NAMALWA (cell line): ENCODE results near the gene PDZD2.

Source experiments
- DNase-seq: peaks from one replicate; pipeline ENCODE4 v3.0.0-alpha.2; 2015; ENCODE audit warnings: low spot score

PDZD2 gene

GRCh38 chr5:31867219-31867618 lies 228.3 kb downstream of the PDZD2 start:
- no peak for DNase-seq

DNA sequence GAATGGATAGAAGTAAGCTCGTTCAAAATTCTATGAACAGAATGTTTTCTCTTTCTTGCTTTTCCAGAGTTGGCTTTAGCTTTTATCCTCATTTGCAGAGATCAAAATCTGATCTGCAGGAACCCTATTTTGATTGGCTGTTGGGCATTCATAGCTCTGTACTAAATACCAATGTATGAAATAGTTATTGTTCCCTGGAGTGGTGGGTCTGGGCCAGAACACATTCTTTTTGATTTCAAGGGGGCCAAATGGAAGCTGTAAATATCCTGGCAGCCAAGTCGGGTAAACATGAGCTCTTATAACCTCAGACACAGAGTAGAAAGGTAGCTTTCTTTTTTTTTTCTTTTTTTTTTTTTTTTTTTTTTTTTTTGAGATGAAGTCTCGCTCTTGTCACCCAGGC lies 241.5 kb downstream of the PDZD2 start:
- DNase-seq, result no peak

GRCh38 chr5:31884896-31885295 lies 246.0 kb downstream of the PDZD2 start:
- DNase-seq, result no peak

GRCh38 chr5:31886206-31886605 lies 247.3 kb downstream of the PDZD2 start:
- no peak for DNase-seq

DNA sequence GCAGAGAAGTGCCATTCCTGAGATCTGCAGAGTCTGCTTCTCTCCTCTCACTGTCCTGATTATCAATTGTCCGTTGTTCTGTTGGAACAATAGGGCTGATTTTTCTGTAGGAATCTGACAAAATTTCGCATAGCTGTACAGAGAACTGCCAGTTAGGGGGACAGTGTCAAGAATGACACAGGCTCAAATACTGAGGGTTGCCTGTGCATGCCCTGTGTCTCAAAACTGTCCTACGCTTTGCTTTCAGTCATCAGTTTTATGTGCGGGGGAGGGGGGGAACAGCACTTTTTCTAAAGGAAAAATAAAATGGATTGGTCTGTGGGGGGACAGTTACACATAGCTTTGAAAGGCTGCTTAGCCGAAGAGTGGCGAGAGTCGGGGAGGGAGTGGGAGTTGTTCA lies 248.6 kb downstream of the PDZD2 start:
- no peak for DNase-seq

GRCh38 chr5:31888564-31888963 lies 249.6 kb downstream of the PDZD2 start:
- DNase-seq, result no peak

DNA sequence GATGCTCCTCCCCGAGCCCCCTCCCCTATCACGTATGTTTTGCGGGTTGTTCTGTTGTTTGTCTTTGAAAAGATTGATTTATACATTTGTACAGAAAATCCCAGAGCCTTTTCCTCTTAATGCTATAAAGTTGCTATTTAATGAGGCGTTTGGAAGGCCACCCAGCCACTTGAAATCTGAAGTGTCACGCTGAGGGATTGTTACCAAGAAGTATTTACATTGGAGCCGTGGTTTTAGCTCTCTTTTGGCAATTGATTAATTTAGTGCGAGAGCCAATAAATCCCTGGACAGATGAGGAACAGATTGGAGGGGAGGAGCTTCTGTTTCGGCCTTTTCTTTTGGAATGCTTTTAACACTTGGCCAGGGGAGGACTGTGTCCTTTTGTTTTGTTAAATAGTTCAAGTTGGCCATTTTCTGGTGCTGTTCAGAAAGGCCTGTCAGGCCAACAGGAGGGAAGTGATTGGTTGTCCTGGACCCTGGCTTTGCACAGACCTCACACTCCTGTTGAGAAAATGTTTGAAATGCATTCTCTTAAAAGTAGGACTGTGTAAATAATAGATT lies 250.2 kb downstream of the PDZD2 start:
- DNase-seq, result no peak

- no peak for DNase-seq
Measured at GRCh38 chr5:31890046-31890445, 251.1 kb downstream of the PDZD2 start.

DNA sequence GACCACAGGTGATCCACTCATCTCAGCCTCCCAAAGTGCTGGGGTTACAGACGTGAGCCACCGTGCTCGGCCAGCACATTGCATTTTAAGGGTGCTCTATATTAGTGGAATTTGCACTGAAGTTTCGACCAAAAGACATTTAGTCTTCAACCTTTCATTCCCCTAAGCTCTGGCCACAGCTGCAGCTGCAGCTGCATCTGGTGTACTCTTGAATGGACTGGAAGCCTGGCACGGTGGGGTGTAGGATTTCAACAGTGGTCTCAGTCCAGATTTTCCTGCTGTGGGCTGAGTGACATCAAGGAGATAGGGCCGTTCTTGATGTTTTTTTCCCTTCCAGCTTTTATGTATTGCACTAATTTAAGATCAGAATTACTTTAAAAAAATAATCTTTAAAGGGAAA lies 255.2 kb downstream of the PDZD2 start:
- no peak for DNase-seq

DNA sequence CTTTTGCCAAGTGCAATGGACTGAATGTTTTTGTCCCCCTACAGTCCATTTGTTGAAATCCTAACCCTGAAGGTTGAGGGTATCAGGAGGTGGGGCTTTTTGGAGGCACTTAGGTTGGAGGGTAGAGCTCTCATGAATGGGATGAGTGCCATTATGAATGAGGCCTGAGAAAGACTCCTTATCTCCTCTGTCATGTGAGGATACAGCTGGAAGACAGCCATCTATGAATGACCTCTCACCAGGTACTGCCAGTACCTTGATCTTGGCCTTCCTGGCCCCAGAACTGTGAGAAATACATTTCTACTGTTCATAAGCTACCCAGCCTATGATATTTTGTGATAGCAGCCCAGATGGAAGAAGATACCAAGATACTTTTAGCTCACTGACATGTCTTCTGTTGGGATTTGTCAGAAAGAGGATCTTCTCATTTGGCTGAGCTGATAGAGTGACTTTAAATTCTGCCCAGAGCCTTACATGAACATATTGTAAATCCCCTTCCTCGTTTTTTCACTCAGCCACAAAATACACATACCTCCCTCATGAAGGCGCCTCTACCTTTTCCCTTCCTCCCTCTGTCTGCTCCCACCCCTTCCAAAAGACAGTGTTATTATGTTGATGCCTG lies 256.4 kb downstream of the PDZD2 start:
- no peak for DNase-seq

GRCh38 chr5:31898036-31898632 lies 259.2 kb downstream of the PDZD2 start:
- DNase-seq, result no peak

GRCh38 chr5:31900296-31900865 lies 261.4 kb downstream of the PDZD2 start:
- no peak for DNase-seq

GRCh38 chr5:31901807-31902530 lies 263.0 kb downstream of the PDZD2 start:
- DNase-seq, result no peak

GRCh38 chr5:31908396-31908795 lies 269.5 kb downstream of the PDZD2 start:
- no peak for DNase-seq

GRCh38 chr5:31909073-31909472 lies 270.1 kb downstream of the PDZD2 start:
- DNase-seq, result no peak

DNA sequence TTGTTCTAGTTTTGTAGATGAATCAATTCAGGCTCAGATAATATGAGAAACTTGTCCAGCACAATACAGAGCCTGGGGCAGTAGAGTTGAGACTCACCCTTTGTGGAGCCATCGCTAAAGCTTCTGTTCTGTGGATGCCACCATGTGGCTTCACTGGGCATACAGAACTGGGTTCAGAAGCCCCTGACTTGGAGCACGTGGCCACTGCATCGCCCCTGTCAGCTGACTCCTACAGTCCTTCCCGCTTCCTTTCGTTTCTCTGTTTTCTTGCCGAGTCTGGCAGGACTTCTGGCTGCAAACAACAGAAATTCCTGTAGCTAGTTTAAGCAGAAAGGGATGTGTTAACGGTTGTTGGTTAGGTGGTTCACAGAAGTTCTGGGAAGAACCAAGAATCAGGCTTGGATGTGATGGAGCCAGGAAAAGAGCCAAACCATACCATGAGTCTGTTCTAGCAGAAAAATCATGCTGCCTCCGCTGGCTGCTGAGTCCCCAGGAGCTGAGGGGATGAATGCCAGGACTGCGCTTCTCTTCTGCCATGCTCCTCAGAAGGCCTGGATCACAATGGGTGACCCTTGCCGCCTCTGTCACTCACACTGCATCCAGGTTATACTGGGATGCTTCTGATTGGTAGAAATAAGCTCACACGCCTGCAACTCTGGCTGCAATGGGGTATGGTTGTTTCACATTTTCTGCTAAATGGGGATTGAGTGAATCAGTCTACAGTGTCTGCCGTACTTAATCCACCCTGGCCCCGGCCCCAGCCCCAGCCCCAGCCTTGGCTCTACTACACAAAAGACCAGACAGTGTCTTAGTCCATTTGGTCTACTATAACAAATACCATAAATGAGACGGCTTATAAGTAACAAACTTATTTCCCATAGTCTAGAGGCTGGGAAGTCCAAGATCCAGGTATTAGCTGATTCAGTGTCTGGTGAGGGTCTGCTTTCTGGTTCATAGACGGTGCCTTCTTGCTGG lies 272.6 kb downstream of the PDZD2 start:
- DNase-seq, result no peak

GRCh38 chr5:31913808-31914207 lies 274.9 kb downstream of the PDZD2 start:
- DNase-seq, result no peak

DNA sequence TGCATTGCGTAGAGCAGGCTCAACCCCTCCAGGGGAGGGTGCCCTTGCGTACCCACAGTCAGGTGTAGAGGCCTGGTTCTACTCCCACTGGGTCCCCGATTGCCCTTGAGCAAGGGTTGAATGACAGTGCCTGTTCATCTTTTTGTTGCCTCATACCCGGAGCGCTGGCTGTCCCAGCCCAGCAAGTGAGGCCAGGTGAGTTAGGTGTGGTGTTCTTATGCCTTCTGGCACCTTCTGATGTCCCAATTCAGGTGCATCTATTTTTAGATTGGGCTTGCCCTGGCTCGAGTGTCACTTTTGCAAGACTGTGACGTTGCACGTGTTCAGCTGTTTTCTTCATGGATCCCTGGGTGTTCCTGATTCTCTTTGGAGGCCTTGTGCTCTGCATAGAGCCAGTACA lies 277.4 kb downstream of the PDZD2 start:
- DNase-seq, result no peak

GRCh38 chr5:31918739-31919138 lies 279.8 kb downstream of the PDZD2 start:
- no peak for DNase-seq

DNA sequence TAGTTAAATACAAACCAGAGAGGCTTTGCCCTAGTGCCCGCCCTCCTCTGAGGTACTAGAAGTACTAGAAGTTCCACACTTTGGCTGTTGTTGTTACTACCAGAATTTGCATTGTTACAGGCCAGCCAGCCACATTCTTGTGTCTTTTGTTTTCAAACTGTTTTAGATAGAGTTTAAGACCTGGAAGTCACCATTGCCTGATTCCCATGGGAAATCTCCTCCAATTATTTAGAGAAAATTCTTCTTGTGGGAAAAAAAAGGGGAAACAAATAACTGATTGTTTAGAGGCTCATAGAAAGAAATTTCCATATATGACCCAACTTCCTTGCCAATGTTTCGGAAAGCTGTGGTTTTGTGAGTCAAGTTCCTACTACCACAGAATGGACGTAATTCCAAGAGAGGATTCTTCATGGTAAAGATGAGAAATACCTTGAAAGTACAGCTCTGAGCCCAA lies 282.9 kb downstream of the PDZD2 start:
- DNase-seq, result no peak

- DNase-seq, result no peak
Measured at GRCh38 chr5:31924005-31924404, 285.1 kb downstream of the PDZD2 start.

GRCh38 chr5:31931874-31932273 lies 292.9 kb downstream of the PDZD2 start:
- DNase-seq, result no peak
